Eye (tissue), 1 donor: ENCODE measurements around the gene FAM219B.
"Not testable (repeated sequence)": the region's sequence is repeated elsewhere in the genome, so short reads cannot be mapped to it uniquely, and the experiment has no call there.

Source experiments
- DNase-seq: peaks from one replicate; pipeline ENCODE4 v3.0.0-alpha.2; 2015

Gene FAM219B

GRCh38 chr15:74902295-74903075, 4.2 kb downstream of the FAM219B start:
- no peak for DNase-seq

GRCh38 chr15:74901612-74902063, 5.0 kb downstream of the FAM219B start:
- DNase-seq = peak; percentile 81

- DNase-seq = no peak
Measured at GRCh38 chr15:74897300-74897701, 9.3 kb downstream of the FAM219B start.

GRCh38 chr15:74896316-74896715, 10.3 kb downstream of the FAM219B start:
- no peak for DNase-seq

GRCh38 chr15:74895830-74896229, 10.8 kb downstream of the FAM219B start:
- DNase-seq = no peak

- not testable (repeated sequence) for DNase-seq
Measured at GRCh38 chr15:74894383-74894782, 12.3 kb downstream of the FAM219B start.

- DNase-seq = no peak
Measured at GRCh38 chr15:74893627-74894026, 13.0 kb downstream of the FAM219B start.

- no peak for DNase-seq
Measured at GRCh38 chr15:74892931-74893330, 13.7 kb downstream of the FAM219B start.

GRCh38 chr15:74892313-74892712, 14.3 kb downstream of the FAM219B start:
- no peak for DNase-seq

GRCh38 chr15:74891469-74891868, 15.2 kb downstream of the FAM219B start:
- DNase-seq = no peak

- DNase-seq = no peak
Measured at GRCh38 chr15:74890665-74890960, 16.0 kb downstream of the FAM219B start.

GRCh38 chr15:74889883-74890664, 16.6 kb downstream of the FAM219B start, which contains the start of gene MPI:
Gene MPI (plus strand): TSS chr15:74890042. CDS start chr15:74890074, 32 bp downstream.
- peak; percentile 95 for DNase-seq

GRCh38 chr15:74889390-74889882, 17.2 kb downstream of the FAM219B start:
- DNase-seq = no peak

- DNase-seq = no peak
Measured at GRCh38 chr15:74888716-74889115, 17.9 kb downstream of the FAM219B start.

GRCh38 chr15:74887537-74888193, 19.0 kb downstream of the FAM219B start:
- not testable (repeated sequence) for DNase-seq

GRCh38 chr15:74885461-74885860, 21.2 kb downstream of the FAM219B start:
- DNase-seq = no peak

- DNase-seq = no peak
Measured at GRCh38 chr15:74884428-74885223, 22.0 kb downstream of the FAM219B start.

GRCh38 chr15:74882528-74882927, 24.1 kb downstream of the FAM219B start:
- no peak for DNase-seq

- no peak for DNase-seq
Measured at GRCh38 chr15:74878273-74878672, 28.4 kb downstream of the FAM219B start.

GRCh38 chr15:74873756-74874424, 32.8 kb downstream of the FAM219B start:
- no peak for DNase-seq

GRCh38 chr15:74873036-74873755, 33.5 kb downstream of the FAM219B start, which contains the start of gene SCAMP2:
Gene SCAMP2 (minus strand): TSS chr15:74873365. CDS start chr15:74873255, 110 bp downstream.
- peak; percentile 98 for DNase-seq
